Hepatocyte (in vitro differentiated cells): Measurements from ENCODE around the gene STIP1. TPM values are rescaled to one million over a fixed set of nuclear protein-coding genes. Genes with fewer than 3 reads are reported as not detected.

Experiments
- DNase-seq: peaks from one replicate; pipeline ENCODE4 v3.0.0-alpha.2; 2016; ENCODE audit warnings: low spot score
- H2AFZ ChIP-seq: fragments of 200-600 bp; sonication (generic); 2 replicates; pipeline ENCODE4 v1.6.0; 2016; ENCODE audit warnings: antibody characterized with exemption, mild to moderate bottlenecking
- H3K27ac ChIP-seq: fragments of 200-600 bp; sonication (generic); 2 replicates; pipeline ENCODE4 v1.5.1; 2016; ENCODE audit warnings: mild to moderate bottlenecking
- H3K27me3 ChIP-seq: fragments of 200-600 bp; sonication (generic); 2 replicates; pipeline ENCODE4 v1.6.1; 2016
- H3K36me3 ChIP-seq: fragments of 200-600 bp; sonication (generic); replicated peaks from 2 replicates; pipeline ENCODE4 v1.5.1; 2016; ENCODE audit warnings: low read depth; ENCODE audit not compliant: insufficient read depth
- H3K4me1 ChIP-seq: fragments of 200-600 bp; sonication (generic); 2 replicates; pipeline ENCODE4 v1.5.1; 2016; ENCODE audit warnings: mild to moderate bottlenecking, moderate library complexity; ENCODE audit not compliant: insufficient read depth
- H3K4me2 ChIP-seq: fragments of 200-600 bp; sonication (generic); 2 replicates; pipeline ENCODE4 v1.6.0; 2016
- H3K4me3 ChIP-seq: fragments of 200-600 bp; sonication (generic); 2 replicates; pipeline ENCODE4 v1.5.1; 2016; ENCODE audit warnings: mild to moderate bottlenecking
- H3K79me2 ChIP-seq: fragments of 200-600 bp; sonication (generic); 2 replicates; pipeline ENCODE4 v1.6.0; 2017; ENCODE audit warnings: mild to moderate bottlenecking
- H3K9me2 ChIP-seq: fragments of 200-600 bp; sonication (generic); replicated peaks from 2 replicates; pipeline ENCODE4 v1.6.0; 2017; ENCODE audit warnings: mild to moderate bottlenecking; ENCODE audit not compliant: insufficient read depth
- H3K9me3 ChIP-seq: fragments of 200-600 bp; sonication (generic); 2 replicates; pipeline ENCODE4 v1.5.1; 2016; ENCODE audit warnings: low read depth, mild to moderate bottlenecking
- H4K20me1 ChIP-seq: fragments of 200-600 bp; sonication (generic); 2 replicates; pipeline ENCODE4 v1.6.0; 2016; ENCODE audit warnings: mild to moderate bottlenecking; ENCODE audit not compliant: insufficient read depth, poor library complexity, severe bottlenecking
- CTCF ChIP-seq: fragments of 200-600 bp; sonication (generic); IDR thresholded peaks from 2 replicates; pipeline ENCODE4 v1.5.1; 2016; ENCODE audit warnings: antibody characterized with exemption, mild to moderate bottlenecking; ENCODE audit not compliant: poor library complexity
- EZH2 ChIP-seq: fragments of 200-600 bp; sonication (generic); IDR thresholded peaks from 2 replicates; pipeline ENCODE4 v1.6.1; 2016; ENCODE audit warnings: antibody characterized with exemption, mild to moderate bottlenecking, borderline replicate concordance
- EZH2phosphoT487 ChIP-seq: fragments of 200-600 bp; sonication (generic); IDR thresholded peaks from one replicate; pipeline ENCODE4 v1.6.1; 2018; ENCODE audit warnings: antibody characterized with exemption, mild to moderate bottlenecking, low read depth, moderate library complexity; ENCODE audit not compliant: unreplicated experiment, severe bottlenecking
- WGBS: methylation state at CpG from one replicate; pipeline ENCODE4 v1.1.6; 2016; ENCODE audit warnings: low lambda C conversion rate; ENCODE audit errors: missing lambda C conversion rate; 5-methylcytosine and 5-hydroxymethylcytosine counted together
- polyA plus RNA-seq: library from polyadenylated mRNA; unstranded; fragments of >200 nt; fragmentation: Nextera tagmentation; extraction: Ambion mirVana; gene quantifications from 2 replicates; pipeline ENCODE4 v1.2.1, GENCODE V29; 2016
- total RNA-seq: library from RNA; depleted of rRNA; stranded (reverse); fragments of >200 nt; gene quantifications from 2 replicates; pipeline ENCODE4 v1.2.3, GENCODE V29; 2014

The STIP1 gene
- total and polyA plus RNA-seq, 2 experiments from 2014 or later: 113 to 131 TPM

GRCh38 chr11:64230171-64230984 is 44.4 kb downstream of the STIP1 start, which contains the start of gene DNAJC4:
TSS of gene DNAJC4 (plus strand) at chr11:64230548. CDS start at chr11:64230855, 307 bp downstream.
- WGBS: under 1% methylated on average over 43 of the region's 62 CpGs
- peak; percentile 96 for DNase-seq
- Histone ChIP-seq H3K4me3 (peak within 1 kb of the TSS; percentile 68), H3K27me3 (no peaks in the 10 kb centered on the region), H3K4me2 (peak within 1 kb of the TSS; percentile 97), H4K20me1 (peaks cover 4% of the 10 kb centered on the region), H2AFZ (peak within 1 kb of the TSS; percentile 55), H3K27ac (peak within 1 kb of the TSS; percentile 78), H3K9me2 (no peaks in the 10 kb centered on the region), H3K9me3 (no peaks in the 10 kb centered on the region), H3K79me2 (peaks cover 40% of the 10 kb centered on the region), H3K36me3 (no peaks in the 10 kb centered on the region), H3K4me1 (peaks cover 15% of the 10 kb centered on the region)
- TF ChIP-seq EZH2phosphoT487 (no peak), EZH2 (no peak), CTCF (no peak)

- Histone ChIP-seq H3K4me1 (peaks cover 14% of the 10 kb centered on the region), H4K20me1 (peaks cover 10% of the 10 kb centered on the region), H3K27ac (peak overlapping the region; percentile 78), H2AFZ (peak overlapping the region; percentile 55), H3K9me2 (no peaks in the 10 kb centered on the region), H3K36me3 (no peaks in the 10 kb centered on the region), H3K4me3 (peak overlapping the region; percentile 68), H3K79me2 (peaks cover 42% of the 10 kb centered on the region), H3K4me2 (peak overlapping the region; percentile 97), H3K27me3 (no peaks in the 10 kb centered on the region), H3K9me3 (no peaks in the 10 kb centered on the region)
- DNase-seq: no peak
- TF ChIP-seq EZH2: no peak
- WGBS: 8% methylated on average over 8 of the region's 8 CpGs
Observed at GRCh38 chr11:64230985-64231365, 45.0 kb downstream of the STIP1 start.

- 94% methylated on average over 7 of the region's 7 CpGs for WGBS
- Histone ChIP-seq H3K4me1 (peaks cover 14% of the 10 kb centered on the region), H4K20me1 (peaks cover 10% of the 10 kb centered on the region), H3K36me3 (no peaks in the 10 kb centered on the region), H3K4me2 (peak overlapping the region; percentile 97), H3K9me3 (no peaks in the 10 kb centered on the region), H3K27me3 (no peaks in the 10 kb centered on the region), H2AFZ (no peak overlapping the region), H3K9me2 (no peaks in the 10 kb centered on the region), H3K4me3 (no peak overlapping the region), H3K79me2 (peaks cover 39% of the 10 kb centered on the region), H3K27ac (no peak overlapping the region)
- no peak for DNase-seq
- TF ChIP-seq EZH2 (no peak), EZH2phosphoT487 (no peak), CTCF (no peak)
Observed at GRCh38 chr11:64231546-64231945, 45.6 kb downstream of the STIP1 start.
